A549 (cell line): ENCODE measurements around the gene SLC24A3.

Source experiments
- BHLHE40 ChIP-seq: IDR thresholded peaks from 2 replicates; pipeline ENCODE4 v1.6.1; 2012; ENCODE audit warnings: low read depth, low read length, inconsistent platforms
- CHD2 ChIP-seq: fragments of 150-350 bp; IDR thresholded peaks from 2 replicates; pipeline ENCODE4 v1.6.1; 2014; ENCODE audit warnings: low read length; ENCODE audit not compliant: partially characterized antibody
- FOXS1 ChIP-seq: fragments of 250-450 bp; sonication (Bioruptor Pico); IDR thresholded peaks from 2 replicates; pipeline ENCODE4 v1.5.0; 2020; ENCODE audit warnings: mild to moderate bottlenecking, moderate library complexity
- JUN ChIP-seq, 2 experiments: fragments of >200 bp; sonication (Bioruptor Twin); formaldehyde crosslinking; IDR thresholded peaks; 2 replicates in 1 of 2; 3 replicates in 1 of 2; pipeline ENCODE4 v1.6.1; 2016 to 2017
- KDM1A ChIP-seq: fragments of 200-600 bp; sonication (generic); IDR thresholded peaks from 2 replicates; pipeline ENCODE4 v1.6.1; 2016; ENCODE audit warnings: low read depth, mild to moderate bottlenecking
- MAFK ChIP-seq: fragments of 450-650 bp; IDR thresholded peaks from 2 replicates; pipeline ENCODE4 v1.6.1; 2014; ENCODE audit not compliant: partially characterized antibody
- PHF8 ChIP-seq: fragments of 200-600 bp; sonication (generic); IDR thresholded peaks from 2 replicates; pipeline ENCODE4 v1.6.1; 2016; ENCODE audit warnings: low read depth, mild to moderate bottlenecking, antibody characterized with exemption, moderate library complexity, borderline replicate concordance
- POLR2A ChIP-seq: IDR thresholded peaks from 2 replicates; pipeline ENCODE4 v1.6.1; 2012; ENCODE audit warnings: mild to moderate bottlenecking, low read length
- POLR2AphosphoS2 ChIP-seq: conservative IDR thresholded peaks from 2 replicates; pipeline ENCODE4 v1.6.1; 2012; ENCODE audit warnings: low read length, improper control_type of control experiment, inconsistent platforms
- RAD21 ChIP-seq, 2 experiments: fragments of >200 bp in 1 of 2; sonication (Bioruptor Twin) in 1 of 2; formaldehyde crosslinking in 1 of 2; IDR thresholded peaks in 1 of 2; conservative IDR thresholded peaks in 1 of 2; 2 replicates in 1 of 2; 3 replicates in 1 of 2; pipeline ENCODE4 v1.6.1; 2012 to 2018; ENCODE audit warnings: inconsistent platforms in 1 of 2
- REST ChIP-seq: fragments of 200-600 bp; sonication (generic); IDR thresholded peaks from 2 replicates; pipeline ENCODE4 v1.6.1; 2016; ENCODE audit warnings: antibody characterized with exemption, mild to moderate bottlenecking, moderate library complexity
- TF ChIP-seq, protein P1 (sequence below): fragments of >200 bp; sonication (Bioruptor Twin); formaldehyde crosslinking; IDR thresholded peaks from 3 replicates; pipeline ENCODE4 v1.5.1; 2016
- TF ChIP-seq, protein P2 (sequence below): fragments of 150-350 bp; IDR thresholded peaks from 2 replicates; pipeline ENCODE4 v1.6.1; 2014; ENCODE audit warnings: low read depth, mild to moderate bottlenecking, low read length
- TF ChIP-seq, protein P3 (sequence below): IDR thresholded peaks from 2 replicates; pipeline ENCODE4 v1.6.1; 2012; ENCODE audit warnings: low read depth, borderline replicate concordance

- TF ChIP-seq, protein P1, sequence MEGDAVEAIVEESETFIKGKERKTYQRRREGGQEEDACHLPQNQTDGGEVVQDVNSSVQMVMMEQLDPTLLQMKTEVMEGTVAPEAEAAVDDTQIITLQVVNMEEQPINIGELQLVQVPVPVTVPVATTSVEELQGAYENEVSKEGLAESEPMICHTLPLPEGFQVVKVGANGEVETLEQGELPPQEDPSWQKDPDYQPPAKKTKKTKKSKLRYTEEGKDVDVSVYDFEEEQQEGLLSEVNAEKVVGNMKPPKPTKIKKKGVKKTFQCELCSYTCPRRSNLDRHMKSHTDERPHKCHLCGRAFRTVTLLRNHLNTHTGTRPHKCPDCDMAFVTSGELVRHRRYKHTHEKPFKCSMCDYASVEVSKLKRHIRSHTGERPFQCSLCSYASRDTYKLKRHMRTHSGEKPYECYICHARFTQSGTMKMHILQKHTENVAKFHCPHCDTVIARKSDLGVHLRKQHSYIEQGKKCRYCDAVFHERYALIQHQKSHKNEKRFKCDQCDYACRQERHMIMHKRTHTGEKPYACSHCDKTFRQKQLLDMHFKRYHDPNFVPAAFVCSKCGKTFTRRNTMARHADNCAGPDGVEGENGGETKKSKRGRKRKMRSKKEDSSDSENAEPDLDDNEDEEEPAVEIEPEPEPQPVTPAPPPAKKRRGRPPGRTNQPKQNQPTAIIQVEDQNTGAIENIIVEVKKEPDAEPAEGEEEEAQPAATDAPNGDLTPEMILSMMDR: 0 out of 3 replicates have a peak, but pooled peaks have one; percentile 20
- TF ChIP-seq KDM1A (no peak), PHF8 (no peak), FOXS1 (CRISPR knock-in tag) (no peak), JUN (IDR thresholded peaks at IDR 0.05) (no peak), BHLHE40 (no peak), CHD2 (no peak), POLR2A (no peak), MAFK (no peak), RAD21 (conservative IDR thresholded peaks at IDR 0.05 in 1 of 2, IDR thresholded peaks at IDR 0.05 in 1 of 2) (no peak), POLR2AphosphoS2 (no peak), REST (no peak)
- TF ChIP-seq, protein P2, sequence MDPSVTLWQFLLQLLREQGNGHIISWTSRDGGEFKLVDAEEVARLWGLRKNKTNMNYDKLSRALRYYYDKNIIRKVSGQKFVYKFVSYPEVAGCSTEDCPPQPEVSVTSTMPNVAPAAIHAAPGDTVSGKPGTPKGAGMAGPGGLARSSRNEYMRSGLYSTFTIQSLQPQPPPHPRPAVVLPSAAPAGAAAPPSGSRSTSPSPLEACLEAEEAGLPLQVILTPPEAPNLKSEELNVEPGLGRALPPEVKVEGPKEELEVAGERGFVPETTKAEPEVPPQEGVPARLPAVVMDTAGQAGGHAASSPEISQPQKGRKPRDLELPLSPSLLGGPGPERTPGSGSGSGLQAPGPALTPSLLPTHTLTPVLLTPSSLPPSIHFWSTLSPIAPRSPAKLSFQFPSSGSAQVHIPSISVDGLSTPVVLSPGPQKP: no peak
- TF ChIP-seq, protein P3, sequence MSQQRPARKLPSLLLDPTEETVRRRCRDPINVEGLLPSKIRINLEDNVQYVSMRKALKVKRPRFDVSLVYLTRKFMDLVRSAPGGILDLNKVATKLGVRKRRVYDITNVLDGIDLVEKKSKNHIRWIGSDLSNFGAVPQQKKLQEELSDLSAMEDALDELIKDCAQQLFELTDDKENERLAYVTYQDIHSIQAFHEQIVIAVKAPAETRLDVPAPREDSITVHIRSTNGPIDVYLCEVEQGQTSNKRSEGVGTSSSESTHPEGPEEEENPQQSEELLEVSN: no peak
These were observed 450.2 kb downstream of the SLC24A3 start for GRCh38 chr20:19662637-19662995.
